Tibial artery (tissue), 4 donors: ENCODE results near the gene SLC50A1.

Source experiments
- DNase-seq, 2 donors: peaks; one replicate each; pipeline ENCODE4 v3.0.0-alpha.2; 2019
- H3K27ac ChIP-seq, 2 donors: fragments of 200-600 bp; sonication (generic) in 1 of 2; 1 replicate in 1 of 2; 2 replicates in 1 of 2; pipeline ENCODE4 v1.5.1; 2018 to 2019; ENCODE audit warnings: mild to moderate bottlenecking in 1 of 2
- H3K27me3 ChIP-seq, 2 donors: fragments of 200-600 bp; sonication (generic) in 1 of 2; one replicate each; pipeline versions ENCODE4 v1.5.1 to v1.6.0; 2016 to 2019
- H3K36me3 ChIP-seq, 3 donors: fragments of 200-600 bp; sonication (generic) in 2 of 3; one replicate each; pipeline ENCODE4 v1.5.1; 2016 to 2019; ENCODE audit warnings: mild to moderate bottlenecking in 2 of 3
- H3K4me1 ChIP-seq, 4 donors: fragments of 200-600 bp; sonication (generic) in 2 of 4; 1 replicate in 3 of 4; 2 replicates in 1 of 4; pipeline ENCODE4 v1.5.1; 2016 to 2019
- H3K4me3 ChIP-seq, 2 donors: fragments of 200-600 bp; sonication (generic) in 1 of 2; 1 replicate in 1 of 2; 2 replicates in 1 of 2; pipeline ENCODE4 v1.5.1; 2018 to 2019; ENCODE audit warnings: mild to moderate bottlenecking in 2 of 2
- H3K9me3 ChIP-seq, 3 donors: fragments of 200-600 bp; sonication (generic) in 1 of 3; one replicate each; pipeline ENCODE4 v1.5.1; 2016 to 2019
- intact Hi-C: fragments of 100-400 bp; cut with DNase I; formaldehyde crosslinking; loops from one replicate; pipeline ENCODE4 v1.15.0; 2023; ENCODE audit warnings: low total_unique reads
- TF ChIP-seq, protein P1 (sequence below), 2 experiments: fragments of 200-600 bp in 1 of 2; fragments of 450-650 bp in 1 of 2; IDR thresholded peaks; one replicate each; pipeline ENCODE4 v1.5.1; 2017 to 2019; ENCODE audit warnings: antibody characterized with exemption in 2 of 2, mild to moderate bottlenecking in 1 of 2, moderate library complexity in 1 of 2

SLC50A1 gene

DNA sequence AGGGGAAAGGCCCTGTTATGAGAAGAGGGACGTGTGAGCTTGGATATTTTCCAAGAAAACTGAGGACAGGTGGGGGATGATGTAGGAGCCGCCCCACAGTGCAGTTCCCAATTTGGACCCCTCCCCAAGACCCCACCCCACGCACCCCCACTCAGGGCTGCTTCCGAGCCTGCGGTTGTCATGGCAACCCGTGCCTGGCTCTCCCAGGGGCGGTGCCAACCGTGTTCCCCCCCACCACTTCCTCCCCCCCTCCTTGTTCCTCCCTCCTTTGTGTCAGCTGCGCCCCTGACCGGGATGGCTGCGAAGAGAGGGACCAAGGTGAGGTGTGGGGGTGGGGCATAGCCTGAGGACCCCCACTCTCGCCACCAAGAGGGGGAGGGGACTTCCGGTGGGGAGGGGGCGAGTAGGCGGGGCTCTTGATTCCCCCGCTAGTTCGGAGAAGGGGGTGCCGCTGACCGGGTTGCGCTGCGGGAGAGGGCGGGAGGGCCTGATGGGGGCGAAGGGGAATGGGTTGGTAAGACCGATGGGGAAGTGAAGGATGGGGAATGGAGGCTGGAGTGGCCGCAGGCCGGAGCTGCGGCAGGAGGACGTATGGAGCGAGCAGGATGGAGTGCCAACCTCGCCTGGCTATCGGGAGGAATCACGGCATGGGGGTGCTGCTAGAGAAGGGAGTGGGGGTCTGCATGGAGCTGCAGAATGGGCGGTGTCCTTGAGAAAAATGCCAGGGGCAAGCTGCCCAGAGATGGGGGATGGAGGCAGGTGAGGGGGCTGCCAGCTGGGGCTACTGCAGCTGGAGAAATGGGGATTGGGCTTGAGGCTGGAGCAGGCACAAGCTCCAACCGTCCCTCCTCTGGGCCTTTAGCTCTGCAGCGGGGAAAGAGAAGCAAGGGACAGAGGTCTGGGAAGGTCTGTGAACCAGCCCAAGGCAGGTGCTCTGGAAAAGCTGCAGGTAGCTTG lies 39.0 kb downstream of the SLC50A1 start:
- Histone ChIP-seq H3K27me3 (peaks cover 0 to 20% of the 10 kb centered on the region in 2 donors), H3K4me3 (peak overlapping the region; percentile 79 to 80), H3K4me1 (peaks cover 0 to 43% (median 20%) of the 10 kb centered on the region in 4 donors), H3K27ac (peak overlapping the region in 1 of 2 donors; percentile 94), H3K36me3 (peaks cover 0 to 14% (median 12%) of the 10 kb centered on the region in 3 donors), H3K9me3 (no peaks in the 10 kb centered on the region)
- intact Hi-C loops = no loop called here
- TF ChIP-seq, protein P1, sequence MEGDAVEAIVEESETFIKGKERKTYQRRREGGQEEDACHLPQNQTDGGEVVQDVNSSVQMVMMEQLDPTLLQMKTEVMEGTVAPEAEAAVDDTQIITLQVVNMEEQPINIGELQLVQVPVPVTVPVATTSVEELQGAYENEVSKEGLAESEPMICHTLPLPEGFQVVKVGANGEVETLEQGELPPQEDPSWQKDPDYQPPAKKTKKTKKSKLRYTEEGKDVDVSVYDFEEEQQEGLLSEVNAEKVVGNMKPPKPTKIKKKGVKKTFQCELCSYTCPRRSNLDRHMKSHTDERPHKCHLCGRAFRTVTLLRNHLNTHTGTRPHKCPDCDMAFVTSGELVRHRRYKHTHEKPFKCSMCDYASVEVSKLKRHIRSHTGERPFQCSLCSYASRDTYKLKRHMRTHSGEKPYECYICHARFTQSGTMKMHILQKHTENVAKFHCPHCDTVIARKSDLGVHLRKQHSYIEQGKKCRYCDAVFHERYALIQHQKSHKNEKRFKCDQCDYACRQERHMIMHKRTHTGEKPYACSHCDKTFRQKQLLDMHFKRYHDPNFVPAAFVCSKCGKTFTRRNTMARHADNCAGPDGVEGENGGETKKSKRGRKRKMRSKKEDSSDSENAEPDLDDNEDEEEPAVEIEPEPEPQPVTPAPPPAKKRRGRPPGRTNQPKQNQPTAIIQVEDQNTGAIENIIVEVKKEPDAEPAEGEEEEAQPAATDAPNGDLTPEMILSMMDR (IDR thresholded peaks at IDR 0.05) = no peak
- peak in 1 of 2 donors; percentile 68 for DNase-seq

DNA sequence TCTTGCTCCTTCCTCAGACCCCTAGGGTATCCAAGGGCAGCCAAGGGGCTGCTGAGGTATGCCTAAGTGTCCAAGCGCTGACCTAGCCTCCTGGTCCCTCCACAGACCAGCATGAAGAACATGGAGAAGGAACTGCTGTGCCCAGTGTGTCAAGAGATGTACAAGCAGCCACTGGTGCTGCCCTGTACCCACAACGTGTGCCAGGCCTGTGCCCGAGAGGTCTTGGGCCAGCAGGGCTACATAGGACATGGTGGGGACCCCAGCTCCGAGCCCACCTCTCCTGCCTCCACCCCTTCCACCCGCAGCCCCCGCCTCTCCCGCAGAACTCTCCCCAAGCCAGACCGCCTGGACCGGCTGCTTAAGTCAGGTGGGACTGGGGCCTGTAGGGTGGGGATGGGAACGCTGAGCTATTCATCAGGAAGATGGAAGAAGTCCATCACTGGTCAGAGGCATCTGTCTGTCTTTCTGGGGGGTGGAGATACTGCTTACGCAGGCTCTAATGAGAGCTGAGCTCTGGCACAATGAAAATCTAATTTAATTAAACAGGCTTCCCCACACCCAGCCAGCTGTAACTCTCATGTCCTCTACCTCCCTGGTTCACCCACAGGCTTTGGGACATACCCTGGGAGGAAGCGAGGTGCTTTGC lies 39.8 kb downstream of the SLC50A1 start:
- Histone ChIP-seq H3K4me3 (no peak overlapping the region), H3K4me1 (peaks cover 0 to 43% (median 20%) of the 10 kb centered on the region in 4 donors), H3K27ac (no peak overlapping the region), H3K27me3 (peaks cover 0 to 20% of the 10 kb centered on the region in 2 donors), H3K36me3 (peaks cover 0 to 6% (median 5%) of the 10 kb centered on the region in 3 donors), H3K9me3 (no peaks in the 10 kb centered on the region)
- TF ChIP-seq, protein P1 (IDR thresholded peaks at IDR 0.05) = no peak
- intact Hi-C loops = no loop called here
- DNase-seq = peak in 1 of 2 donors; percentile 62

DNA sequence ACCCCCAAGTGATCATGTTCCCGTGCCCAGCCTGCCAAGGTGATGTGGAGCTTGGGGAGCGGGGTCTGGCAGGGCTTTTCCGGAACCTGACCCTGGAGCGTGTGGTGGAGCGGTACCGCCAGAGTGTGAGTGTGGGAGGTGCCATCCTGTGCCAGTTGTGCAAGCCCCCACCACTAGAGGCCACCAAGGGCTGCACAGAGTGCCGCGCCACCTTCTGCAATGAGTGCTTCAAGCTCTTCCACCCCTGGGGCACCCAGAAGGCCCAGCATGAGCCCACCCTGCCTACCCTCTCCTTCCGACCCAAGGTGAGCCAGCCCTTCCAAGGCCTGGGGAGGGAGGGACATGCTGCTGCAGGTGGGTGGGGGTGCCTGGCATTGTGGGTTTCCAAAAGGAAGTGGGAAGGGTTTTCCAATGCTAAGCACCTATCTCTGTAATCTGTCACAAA lies 40.3 kb downstream of the SLC50A1 start:
- H3K27ac ChIP-seq = no peak overlapping the region
- DNase-seq = peak in 1 of 2 donors; percentile 66
- intact Hi-C loops = no loop called here
- no peak overlapping the region for H3K4me3 ChIP-seq
- H3K9me3 ChIP-seq = no peaks in the 10 kb centered on the region
- H3K4me1 ChIP-seq = peaks cover 0 to 43% (median 20%) of the 10 kb centered on the region in 4 donors
- peaks cover 0 to 20% of the 10 kb centered on the region in 2 donors for H3K27me3 ChIP-seq
- peaks cover 0 to under 1% (median 0%) of the 10 kb centered on the region in 3 donors for H3K36me3 ChIP-seq
- TF ChIP-seq, protein P1 (IDR thresholded peaks at IDR 0.05) = no peak

DNA sequence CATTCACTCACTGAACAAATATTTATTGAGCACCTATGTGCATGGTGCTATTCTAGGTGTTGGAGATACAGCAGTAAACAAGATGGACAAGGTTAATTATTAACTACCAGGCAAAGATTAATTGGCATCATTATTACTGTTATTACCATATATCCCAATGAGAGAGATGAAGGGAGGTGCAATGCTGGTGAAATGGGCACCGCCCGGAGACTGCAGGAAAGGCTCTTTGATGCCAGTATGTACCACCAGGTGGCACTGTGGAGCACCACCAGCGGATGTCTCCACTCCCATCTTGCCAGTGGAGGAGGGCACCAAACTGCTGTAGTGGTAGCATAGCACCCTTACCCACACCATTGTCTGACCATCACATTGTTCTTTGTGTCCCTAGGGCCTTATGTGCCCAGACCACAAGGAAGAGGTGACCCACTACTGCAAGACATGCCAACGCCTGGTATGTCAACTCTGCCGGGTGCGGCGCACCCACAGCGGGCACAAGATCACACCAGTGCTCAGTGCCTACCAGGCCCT lies 41.0 kb downstream of the SLC50A1 start:
- Histone ChIP-seq H3K9me3 (no peaks in the 10 kb centered on the region), H3K4me1 (peaks cover 0 to 43% (median 19%) of the 10 kb centered on the region in 4 donors), H3K27ac (no peak overlapping the region), H3K4me3 (no peak overlapping the region), H3K27me3 (peaks cover 0 to 20% of the 10 kb centered on the region in 2 donors), H3K36me3 (no peaks in the 10 kb centered on the region)
- peak; percentile 78 to 88 for DNase-seq
- intact Hi-C loops = no loop called here
- TF ChIP-seq, protein P1 (IDR thresholded peaks at IDR 0.05) = peak; percentile 90 to 95

DNA sequence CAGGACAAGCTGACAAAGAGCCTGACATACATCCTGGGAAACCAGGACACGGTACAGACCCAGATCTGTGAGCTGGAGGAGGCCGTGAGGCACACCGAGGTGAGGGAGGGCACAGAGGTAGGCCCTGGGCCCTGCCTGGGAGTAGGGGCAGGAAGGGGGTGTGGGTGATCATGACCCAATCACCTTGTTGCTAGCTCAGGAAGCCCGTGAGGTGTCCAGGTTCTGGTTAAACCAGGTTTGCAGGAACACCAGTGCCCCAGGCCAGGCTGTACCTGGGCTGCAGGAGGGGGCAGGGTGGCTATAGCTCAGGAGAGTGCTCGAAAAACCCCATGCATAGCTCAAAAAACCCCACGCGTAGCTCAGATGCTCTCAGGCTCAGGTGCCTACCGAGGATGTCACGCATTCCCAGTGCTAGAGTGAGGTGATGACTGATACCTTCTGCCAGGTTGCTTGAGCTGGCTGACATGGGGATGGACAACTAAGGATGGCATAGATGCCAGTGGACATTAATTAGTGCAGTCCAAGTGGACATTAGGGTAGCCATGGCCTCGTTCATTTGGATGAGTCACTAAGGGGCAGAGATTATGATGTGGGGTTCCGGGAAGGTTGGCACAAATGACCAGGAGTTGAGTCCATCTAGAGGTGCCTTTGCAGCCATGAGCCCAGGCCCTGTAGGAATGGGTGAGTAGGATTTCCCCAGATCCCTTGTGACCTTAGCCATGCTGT lies 41.7 kb downstream of the SLC50A1 start:
- peaks cover 0 to 20% of the 10 kb centered on the region in 2 donors for H3K27me3 ChIP-seq

More for the DNA sequence above, 41.7 kb downstream of the SLC50A1 start:
- DNase-seq = no peak
- Histone ChIP-seq H3K27ac (no peak overlapping the region), H3K4me3 (no peak overlapping the region), H3K9me3 (no peaks in the 10 kb centered on the region), H3K4me1 (peaks cover 0 to 38% (median 13%) of the 10 kb centered on the region in 4 donors), H3K36me3 (no peaks in the 10 kb centered on the region)
- TF ChIP-seq, protein P1 (IDR thresholded peaks at IDR 0.05) = no peak
- intact Hi-C loops = no loop called here
